ENCODE data around the gene KIF1C. TPM values are rescaled to one million over a fixed set of nuclear protein-coding genes. Genes with fewer than 3 reads are reported as not detected.

KIF1C gene
- 100 to 1,000 TPM; 195 to 291 TPM for total RNA-seq

GRCh38 chr17:4997302-4998026, at the start of gene KIF1C, which contains the start of gene INCA1:
Gene KIF1C (plus strand): TSS chr17:4997950. CDS start chr17:5000247, 2,297 bp downstream.
Gene INCA1 (minus strand): TSS chr17:4997522. CDS start chr17:4994437, 3,085 bp downstream.
- Histone ChIP-seq H3K4me3 (peak within 1 kb of the TSS; percentile 99), H3K27ac (peak within 1 kb of the TSS; percentile 83), H3K27me3 (no peaks in the 10 kb centered on the region), H3K36me3 (peaks cover 10% of the 10 kb centered on the region), H3K9ac (ENCODE audit: low read depth in 2 of 2, low read length in 2 of 2) (peak within 1 kb of the TSS; percentile 91 to 98), H3K4me1 (peaks cover 14% of the 10 kb centered on the region), H3K9me3 (no peaks in the 10 kb centered on the region)
- DNase-seq = peak; percentile 95
- intact Hi-C loops (cut with DNase I) = loop anchor here (5.0 kb wide), 1 partner anchor 60 kb away; no protein-coding TSS in a partner anchor
- no peak for TF ChIP-seq CTCF (IDR thresholded peaks at IDR 0.05)

GRCh38 chr17:4948166-4948930, 49.4 kb upstream of the KIF1C start, which contains the start of gene PFN1:
Gene PFN1 (minus strand): TSS chr17:4948530. CDS start chr17:4948394, 136 bp downstream.
- Histone ChIP-seq H3K27me3 (no peaks in the 10 kb centered on the region), H3K9me3 (no peaks in the 10 kb centered on the region), H3K36me3 (peaks cover 14% of the 10 kb centered on the region), H3K4me1 (peaks cover 12% of the 10 kb centered on the region), H3K27ac (peak within 1 kb of the TSS; percentile 98), H3K9ac (ENCODE audit: low read depth in 2 of 2, low read length in 2 of 2) (peak within 1 kb of the TSS; percentile 99), H3K4me3 (peak within 1 kb of the TSS; percentile 89)
- intact Hi-C loops (cut with DNase I) = no loop called here
- TF ChIP-seq CTCF (IDR thresholded peaks at IDR 0.05) = no peak
- peak; percentile 95 for DNase-seq

- Histone ChIP-seq H3K36me3 (peaks cover 11% of the 10 kb centered on the region), H3K4me3 (peak overlapping the region; percentile 89), H3K9ac (ENCODE audit: low read depth in 2 of 2, low read length in 2 of 2) (peak overlapping the region; percentile 81 to 99), H3K27me3 (no peaks in the 10 kb centered on the region), H3K27ac (peak overlapping the region; percentile 98), H3K9me3 (no peaks in the 10 kb centered on the region), H3K4me1 (peaks cover 12% of the 10 kb centered on the region)
- DNase-seq = peak; percentile 83
- intact Hi-C loops (cut with DNase I) = no loop called here
- TF ChIP-seq CTCF (IDR thresholded peaks at IDR 0.05) = no peak
These were observed 48.8 kb upstream of the KIF1C start for GRCh38 chr17:4948931-4949320.

GRCh38 chr17:4949321-4950074, 48.3 kb upstream of the KIF1C start:
- Histone ChIP-seq H3K36me3 (peaks cover 5% of the 10 kb centered on the region), H3K4me3 (peak overlapping the region; percentile 89), H3K9me3 (no peaks in the 10 kb centered on the region), H3K9ac (ENCODE audit: low read depth in 2 of 2, low read length in 2 of 2) (peak overlapping the region; percentile 81 to 99), H3K27me3 (no peaks in the 10 kb centered on the region), H3K27ac (peak overlapping the region; percentile 98), H3K4me1 (peaks cover 12% of the 10 kb centered on the region)
- peak; percentile 90 for DNase-seq
- no peak for TF ChIP-seq CTCF (IDR thresholded peaks at IDR 0.05)
- intact Hi-C loops (cut with DNase I) = no loop called here

Data from colonic mucosa (tissue), 4 donors.